HG03045 (cell line): ENCODE results near the gene WASF2.
"Not testable (repeated sequence)": the region's sequence is repeated elsewhere in the genome, so short reads cannot be mapped to it uniquely, and the experiment has no call there.

Experiments
- ATAC-seq: cut with Tn5 transposase; IDR thresholded peaks from one replicate; pipeline ENCODE4 v1.9.1; 2021; ENCODE audit warnings: mild to moderate bottlenecking, moderate library complexity; ENCODE audit not compliant: unreplicated experiment

WASF2 gene

DNA sequence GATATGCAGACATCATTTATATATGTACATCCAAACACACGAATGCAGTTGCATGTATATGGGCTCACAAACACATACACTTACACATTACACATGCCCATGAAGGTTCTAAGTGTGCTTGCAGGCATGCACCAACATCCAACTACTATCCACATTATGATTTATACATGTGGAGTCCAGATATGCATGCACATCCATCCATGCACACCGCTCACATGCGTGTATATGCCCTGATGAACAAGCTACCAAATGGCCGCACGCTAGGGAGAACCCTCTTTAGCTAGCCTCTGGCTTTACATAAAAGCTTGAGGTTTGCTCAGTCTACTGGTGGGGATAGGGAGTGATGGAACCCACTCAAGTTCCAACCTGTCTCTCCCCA is 89.0 kb downstream of the WASF2 start:
- ATAC-seq, result no peak

DNA sequence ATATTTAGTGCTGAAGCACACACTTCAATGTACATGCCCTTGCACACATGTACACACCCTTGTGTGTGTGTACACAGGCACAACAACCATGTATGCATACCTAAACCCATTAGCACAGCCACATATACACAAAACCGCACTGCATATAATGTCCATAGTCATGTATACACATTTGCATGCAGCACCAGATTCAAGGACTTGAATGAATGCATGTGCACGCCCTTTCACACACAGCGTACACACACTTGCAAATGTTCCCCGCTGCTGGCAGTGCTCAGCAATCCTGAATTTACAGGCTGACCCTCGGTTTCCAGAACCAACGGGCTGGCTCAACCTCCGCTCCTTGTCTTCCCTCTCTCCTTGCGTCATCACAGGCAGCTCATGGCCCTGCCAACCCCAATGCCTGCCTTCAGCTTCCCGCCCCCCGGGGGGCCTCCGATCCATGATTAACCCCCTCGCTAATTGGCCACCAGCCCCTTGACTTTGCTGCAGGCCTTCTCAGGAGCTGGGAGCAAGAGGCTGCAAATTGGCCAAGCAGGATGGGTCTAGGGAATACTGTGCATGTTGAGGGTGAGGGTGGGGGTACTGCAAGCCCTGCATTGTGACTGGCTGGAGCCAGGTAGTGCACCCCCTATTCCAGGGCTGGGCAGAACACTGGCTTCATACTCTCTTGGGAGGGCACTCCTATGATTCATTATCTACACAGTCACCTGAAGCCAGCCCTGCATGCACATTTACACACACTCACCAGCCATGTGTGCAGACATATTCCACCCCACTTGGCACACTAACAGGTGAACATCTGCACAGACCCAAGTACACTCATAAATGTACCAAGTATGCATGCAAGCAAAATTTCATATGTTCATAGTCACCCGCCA is 89.6 kb downstream of the WASF2 start:
- ATAC-seq, result no peak

GRCh38 chr1:27399251-27400025 is 90.5 kb downstream of the WASF2 start:
- ATAC-seq, result no peak

DNA sequence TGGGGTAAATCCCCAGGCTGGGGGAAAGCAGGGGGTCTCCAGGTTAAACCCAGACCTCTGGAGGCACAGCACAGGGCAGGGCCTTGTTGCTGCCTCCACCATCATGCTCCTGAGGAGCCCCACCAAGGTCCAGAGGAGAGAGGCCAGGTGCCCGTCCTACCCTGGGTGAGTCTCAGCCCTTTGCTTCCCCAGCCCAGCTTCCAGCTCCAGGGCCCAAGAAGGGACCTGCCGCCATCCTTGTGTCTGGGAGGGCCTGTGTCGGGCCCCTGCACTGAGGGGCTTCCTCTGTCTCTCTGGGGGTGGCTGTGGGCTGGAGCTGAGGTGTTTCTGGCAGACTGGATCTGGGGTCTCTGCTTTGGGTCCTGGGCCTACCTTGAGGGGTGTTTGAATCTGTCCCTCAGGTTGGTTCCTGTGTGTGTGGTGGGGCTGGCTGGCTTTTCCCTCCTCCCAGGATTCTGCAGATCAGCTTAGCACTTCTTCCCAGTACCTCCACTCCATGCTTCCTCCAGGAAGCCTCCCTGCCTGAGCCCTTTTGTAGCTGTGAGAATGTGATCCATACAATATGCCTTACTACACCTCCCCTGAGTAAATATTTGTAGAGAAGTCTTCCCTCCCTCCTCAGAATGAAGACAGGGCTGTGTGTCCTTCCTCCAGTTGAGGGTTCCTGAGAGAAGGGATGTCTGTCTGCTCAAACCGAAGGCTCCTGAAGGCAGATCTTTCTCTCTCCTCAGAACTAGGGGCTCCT is 91.4 kb downstream of the WASF2 start:
- no peak for ATAC-seq

DNA sequence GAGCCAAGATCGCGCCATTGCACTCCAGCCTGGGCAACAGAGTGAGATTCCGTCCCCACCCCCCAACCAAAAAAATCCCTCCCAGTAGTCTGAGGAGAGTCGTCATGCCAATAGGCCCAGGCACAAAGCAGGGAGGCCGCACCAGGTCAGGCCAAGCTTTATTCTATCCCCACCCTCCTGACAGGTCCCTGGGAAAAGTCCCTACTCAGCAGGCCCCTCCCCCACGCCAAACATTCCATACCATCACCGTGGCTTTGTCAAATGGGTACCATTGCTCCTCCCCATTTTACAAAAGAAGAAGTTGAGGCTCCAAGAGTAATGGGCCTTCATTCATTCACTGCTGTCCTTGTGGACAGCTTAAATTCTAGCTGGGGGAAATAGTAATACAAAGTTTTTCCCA is 92.2 kb downstream of the WASF2 start:
- ATAC-seq, result no peak

GRCh38 chr1:27397110-27397509 is 92.9 kb downstream of the WASF2 start:
- no peak for ATAC-seq

- no peak for ATAC-seq
Measured at GRCh38 chr1:27395441-27396195, 94.3 kb downstream of the WASF2 start.

DNA sequence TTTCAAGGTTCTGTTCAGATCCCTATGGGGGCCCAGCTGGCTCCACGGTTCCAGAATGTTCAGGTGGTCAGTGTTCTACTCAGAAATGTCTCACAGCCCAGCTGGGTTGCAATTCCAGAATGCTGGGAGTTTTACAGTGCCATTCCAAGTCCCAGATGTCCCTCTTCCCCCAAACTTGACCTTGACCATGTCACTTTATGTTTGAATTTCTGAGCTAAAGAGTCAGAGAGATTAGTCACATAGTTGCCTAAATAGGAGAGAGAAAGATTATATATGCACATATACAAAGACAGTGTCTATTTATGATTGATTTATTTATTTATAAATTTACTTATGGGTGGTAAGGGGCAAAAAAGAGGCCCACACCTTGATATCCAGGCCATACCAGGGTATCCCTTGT is 95.0 kb downstream of the WASF2 start:
- no peak for ATAC-seq

DNA sequence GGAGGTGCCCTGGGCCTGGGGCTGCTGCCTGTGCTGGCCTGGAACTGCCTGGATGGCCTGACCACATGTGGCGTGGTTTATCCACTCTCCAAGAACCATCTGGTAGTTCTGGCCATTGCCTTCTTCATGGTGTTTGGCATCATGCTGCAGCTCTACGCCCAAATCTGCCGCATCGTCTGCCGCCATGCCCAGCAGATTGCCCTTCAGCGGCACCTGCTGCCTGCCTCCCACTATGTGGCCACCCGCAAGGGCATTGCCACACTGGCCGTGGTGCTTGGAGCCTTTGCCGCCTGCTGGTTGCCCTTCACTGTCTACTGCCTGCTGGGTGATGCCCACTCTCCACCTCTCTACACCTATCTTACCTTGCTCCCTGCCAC is 95.7 kb downstream of the WASF2 start:
- no peak for ATAC-seq

- ATAC-seq, result no peak
Measured at GRCh38 chr1:27393641-27394281, 96.2 kb downstream of the WASF2 start.

GRCh38 chr1:27392778-27393635 is 97.0 kb downstream of the WASF2 start:
- ATAC-seq, result no peak

DNA sequence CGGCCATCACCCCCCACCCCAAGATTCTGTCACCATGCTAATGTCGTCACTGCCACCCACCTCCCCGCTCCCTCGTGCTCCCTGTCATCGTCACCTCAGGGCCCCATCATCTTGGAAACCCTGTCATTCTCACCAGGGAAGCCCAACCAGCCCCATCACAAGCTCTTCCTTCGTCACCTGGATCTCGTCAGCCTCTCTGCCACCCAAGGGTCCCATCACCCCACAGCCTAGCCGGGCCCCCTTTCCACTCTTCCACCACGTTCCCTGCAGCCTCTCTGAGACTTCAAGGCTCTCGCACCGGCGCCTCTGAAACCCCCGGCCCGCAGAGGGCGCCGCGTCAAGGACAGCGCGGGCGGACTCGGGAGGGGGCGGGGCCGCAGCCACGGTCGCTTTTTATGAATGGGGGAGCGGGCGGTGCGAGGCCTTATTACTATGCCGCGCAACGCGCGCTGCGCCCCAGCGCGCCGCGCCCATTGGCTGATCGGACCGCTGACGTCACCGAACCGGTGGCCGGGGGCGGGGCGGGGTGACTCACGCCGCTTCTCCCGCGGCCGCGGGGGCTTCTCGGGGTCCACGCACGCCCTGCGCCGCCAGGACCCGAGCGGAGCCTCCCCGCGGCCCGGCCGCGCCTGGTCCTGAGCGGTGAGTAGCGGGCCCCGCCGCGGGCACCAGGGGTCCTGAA is 97.7 kb downstream of the WASF2 start, which contains the start of gene GPR3:
Gene GPR3, plus strand, starts transcription at position 527 of the 682 bp plus-strand sequence. CDS start 1,177 bp downstream, outside the sequence.
- peak; percentile 69 for ATAC-seq

- no peak for ATAC-seq
Measured at GRCh38 chr1:27391511-27392095, 98.4 kb downstream of the WASF2 start.

DNA sequence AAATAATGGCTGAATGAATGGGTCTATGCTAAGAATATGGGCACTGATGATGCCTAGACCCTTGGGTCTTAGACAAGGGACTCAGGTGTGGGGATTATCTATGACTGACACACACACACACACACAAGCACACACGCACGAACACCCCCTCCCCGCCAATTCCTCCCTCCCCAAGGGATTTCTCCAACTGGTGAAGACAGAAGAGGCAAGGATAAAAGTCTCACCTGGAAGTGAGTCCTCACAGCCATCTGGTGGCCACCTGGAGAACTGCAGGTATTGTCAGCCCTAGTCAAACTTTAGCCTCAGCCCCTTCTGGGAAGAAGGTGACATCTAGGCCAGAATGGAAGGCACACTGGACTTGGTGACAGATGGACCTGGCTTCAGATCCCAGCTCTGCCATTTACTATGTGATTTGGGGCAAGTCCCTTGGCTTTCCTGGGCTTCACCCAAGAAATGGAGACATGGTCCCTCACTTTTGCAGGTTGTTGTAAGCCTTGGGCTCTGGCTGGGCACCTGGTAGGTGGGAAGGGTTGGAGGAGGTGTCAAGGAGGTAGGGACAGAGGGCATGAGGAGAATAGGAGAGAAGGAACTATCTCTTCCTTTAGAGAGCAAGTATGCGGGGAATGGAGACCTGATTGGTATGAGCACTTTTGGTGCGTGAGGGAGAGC is 101.5 kb downstream of the WASF2 start:
- no peak for ATAC-seq

- not testable (repeated sequence) for ATAC-seq
Measured at GRCh38 chr1:27384797-27385196, 105.2 kb downstream of the WASF2 start.

DNA sequence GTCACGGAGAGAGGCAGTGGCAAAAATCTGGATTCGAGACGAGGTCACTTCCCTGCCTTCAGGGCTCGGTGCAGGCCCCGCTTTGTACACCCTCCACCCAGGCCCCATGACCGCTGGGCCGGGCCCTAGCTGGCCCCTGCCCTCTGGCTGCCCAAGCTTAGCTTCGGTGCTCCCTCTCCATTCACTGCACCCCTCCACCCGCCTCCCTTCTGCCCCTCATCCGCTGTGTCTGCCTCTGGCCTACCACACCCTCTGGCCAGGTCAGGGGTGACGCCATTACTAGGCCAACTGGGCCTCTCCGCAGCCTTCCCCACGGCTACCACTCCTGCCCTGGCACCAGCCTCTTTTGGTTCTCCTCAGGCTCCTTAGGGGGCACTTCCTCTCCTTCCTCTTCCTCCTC is 106.3 kb downstream of the WASF2 start:
- ATAC-seq, result no peak

DNA sequence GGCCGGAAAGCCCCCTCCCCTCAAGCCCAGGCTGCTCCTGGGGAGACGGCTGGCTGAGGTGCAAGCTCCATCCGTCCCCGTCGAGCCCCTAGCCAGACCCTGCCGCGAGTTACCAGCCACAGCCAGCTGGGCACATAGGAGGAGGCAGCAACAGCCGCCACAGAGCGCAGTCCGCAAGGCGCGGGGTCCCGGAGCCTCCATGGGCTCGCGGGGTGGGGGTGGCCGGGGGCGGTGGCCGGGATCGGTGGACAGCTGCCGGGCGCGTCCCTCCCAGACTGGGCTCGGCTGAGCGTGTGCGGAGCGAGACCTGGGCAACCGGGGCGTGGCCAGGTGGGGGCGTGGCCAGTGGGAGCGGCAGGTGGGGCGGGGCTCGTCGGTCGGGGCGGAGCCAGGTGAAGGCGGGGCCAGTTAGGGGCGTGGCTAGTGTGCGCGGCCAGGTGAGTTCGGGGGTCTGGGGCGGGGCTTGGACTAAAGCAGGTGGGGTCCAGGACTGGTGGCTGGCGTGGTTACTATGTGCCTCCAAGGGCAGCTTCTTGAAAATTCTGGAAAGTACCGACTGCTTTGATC is 106.8 kb downstream of the WASF2 start, which contains the start of gene CD164L2:
Gene CD164L2, minus strand, starts transcription at position 295 of the 567 bp plus-strand sequence. Its CDS starts 94 bp downstream, at position 201.
- ATAC-seq, result no peak
